ENCODE data around the gene HSPD1. TPM values are rescaled to one million over a fixed set of nuclear protein-coding genes. Genes with fewer than 3 reads are reported as not detected.
A peak's percentile ranks its signal among the peaks of the same experiment; 100 is the strongest.

The HSPD1 gene
- total and polyA plus RNA-seq, 10 of the 15 experiments (the other 5 are each of a cell fraction or from before 2014, with no cell fraction given): 345 to 1,169 (median 695) TPM

GRCh38 chr2:197502685-197503084 lies 3.0 kb upstream of the HSPD1 start:
- Histone ChIP-seq H3K4me2 (ENCODE audit: control insufficient read depth, insufficient read depth) (peak overlapping the region; percentile 96), H3K79me2 (ENCODE audit: control insufficient read depth, insufficient read depth, low read length) (peaks cover 67% of the 10 kb centered on the region)
- RAD21 ChIA-PET (ENCODE audit: unreplicated experiment): interaction anchor here (1.3 to 5.5 kb wide), 3 partner anchors 12 to 202 kb away, joined by 7 to 47 read pairs (median 10); partner anchors contain the start of genes COQ10B, MARS2 and MOB4

More at GRCh38 chr2:197502685-197503084, 3.0 kb upstream of the HSPD1 start:
- CTCF ChIA-PET: interaction anchor here (0.6 to 1.3 kb wide), 3 partner anchors 11 to 21 kb away, joined by 3 to 4 read pairs (median 3); no protein-coding TSS in a partner anchor
- 76% methylated on average over 4 of the region's 4 CpGs for WGBS (ENCODE audit: insufficient coverage, insufficient replicate concordance, low lambda C conversion rate, missing lambda C conversion rate)
- peak overlapping the region; percentile 40 for H3K4me3 ChIP-seq
- peaks cover 2 to 17% of the 10 kb centered on the region in 2 experiments for H3K36me3 ChIP-seq (ENCODE audit: control insufficient read depth in 2 of 2, insufficient read depth in 2 of 2, low read length in 1 of 2)
- H3K27me3 ChIP-seq (replicated peaks in 1 of 2; ENCODE audit: control insufficient read depth in 2 of 2, insufficient read depth in 2 of 2, low read length in 1 of 2): no peaks in the 10 kb centered on the region
- H4K20me1 ChIP-seq (ENCODE audit: control insufficient read depth, insufficient read depth): no peaks in the 10 kb centered on the region
- DNase-seq (ENCODE audit: low read depth, low spot score): no peak
- peak overlapping the region; percentile 97; the same call in 1 of the 2 replicates for H3K9ac ChIP-seq (ENCODE audit: control insufficient read depth, insufficient read depth, low read length)
- in situ Hi-C loops (cut with MboI) (no loop called here), intact Hi-C loops (cut with micrococcal nuclease; ENCODE audit: unreplicated experiment) (no loop called here)
- SMC1A ChIA-PET (ENCODE audit: uncharacterized antibody, unreplicated experiment): interaction anchor here (1.1 to 5.0 kb wide), 6 partner anchors 11 to 277 kb away, joined by 3 to 34 read pairs (median 4); partner anchors contain the start of genes COQ10B, MOB4 and SF3B1
- H3K9me3 ChIP-seq (replicated peaks; ENCODE audit: control insufficient read depth, insufficient read depth, low read length): no peaks in the 10 kb centered on the region
- TF ChIP-seq ETV6 (conservative IDR thresholded peaks at IDR 0.05 in 1 of 2, IDR thresholded peaks at IDR 0.05 in 1 of 2; ENCODE audit: borderline replicate concordance in 1 of 2, low read depth in 1 of 2): no peak
- TF ChIP-seq ASH2L (IDR thresholded peaks at IDR 0.05; ENCODE audit: borderline replicate concordance, low read depth): no peak
- no peak for TF ChIP-seq HDAC6 (IDR thresholded peaks at IDR 0.05; ENCODE audit: unreplicated experiment)
- no peak for TF ChIP-seq ZNF24 (IDR thresholded peaks at IDR 0.05)
- TF ChIP-seq ZBTB40 (IDR thresholded peaks at IDR 0.05; ENCODE audit: borderline replicate concordance): no peak
- TF ChIP-seq, protein P1, sequence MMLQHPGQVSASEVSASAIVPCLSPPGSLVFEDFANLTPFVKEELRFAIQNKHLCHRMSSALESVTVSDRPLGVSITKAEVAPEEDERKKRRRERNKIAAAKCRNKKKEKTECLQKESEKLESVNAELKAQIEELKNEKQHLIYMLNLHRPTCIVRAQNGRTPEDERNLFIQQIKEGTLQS (IDR thresholded peaks at IDR 0.05; ENCODE audit: borderline replicate concordance, extremely low read depth, low read depth, low read length): no peak
- TF ChIP-seq POLR2A (IDR thresholded peaks at IDR 0.05; ENCODE audit: low read depth, low read length): no peak
- TF ChIP-seq FOXK2 (IDR thresholded peaks at IDR 0.05): no peak
- no peak for TF ChIP-seq RB1 (IDR thresholded peaks at IDR 0.05; ENCODE audit: borderline replicate concordance)
- no peak for TF ChIP-seq KAT2A (conservative IDR thresholded peaks at IDR 0.05; ENCODE audit: control insufficient read depth, low read depth, low read length)
- ATAC-seq: no peak
- H3K27ac ChIP-seq (ENCODE audit: control insufficient read depth, insufficient read depth): no peak overlapping the region
- POLR2A ChIA-PET: interaction anchor here (0.8 to 12.1 kb wide), 7 partner anchors 11 to 203 kb away, joined by 3 to 156 read pairs (median 24); partner anchors contain the start of genes COQ10B, MARS2, MOB4 and SF3B1
- BruUV-seq (replicated peaks): no TSS peak
- H2AFZ ChIP-seq (ENCODE audit: control insufficient read depth, low read depth, low read length): no peak overlapping the region
- H3K4me1 ChIP-seq (ENCODE audit: control insufficient read depth, insufficient read depth, low read length): no peaks in the 10 kb centered on the region
- FAIRE-seq: no peak
